K562 (cell line): ENCODE measurements around the gene DPEP1. TPM values are rescaled to one million over a fixed set of nuclear protein-coding genes. Genes with fewer than 3 reads are reported as not detected.

ENCODE experiments used
- CAMTA2 ChIP-seq: fragments of 250-450 bp; sonication (Bioruptor Pico); conservative IDR thresholded peaks from 2 replicates; pipeline ENCODE4 v1.5.1; 2022
- EP400 ChIP-seq: fragments of 450-650 bp; IDR thresholded peaks from 2 replicates; pipeline ENCODE4 v1.6.1; 2017; ENCODE audit warnings: antibody characterized with exemption, mild to moderate bottlenecking, moderate library complexity
- MITF ChIP-seq: IDR thresholded peaks from 2 replicates; pipeline ENCODE4 v1.6.1; 2014; ENCODE audit warnings: antibody characterized with exemption
- MTA1 ChIP-seq: fragments of 450-650 bp; IDR thresholded peaks from 2 replicates; pipeline ENCODE4 v1.6.1; 2017; ENCODE audit warnings: borderline replicate concordance
- NFE2 ChIP-seq: IDR thresholded peaks from 2 replicates; pipeline ENCODE4 v1.6.1; 2014; ENCODE audit warnings: antibody characterized with exemption, low read depth
- NR2F6 ChIP-seq: fragments of 450-650 bp; formaldehyde crosslinking; IDR thresholded peaks from 2 replicates; pipeline ENCODE4 v1.4.0; 2020; ENCODE audit warnings: mild to moderate bottlenecking
- PPARD ChIP-seq: fragments of 250-450 bp; sonication (Bioruptor Pico); IDR thresholded peaks from 2 replicates; pipeline ENCODE4 v1.8.0; 2022; ENCODE audit warnings: inconsistent platforms, mild to moderate bottlenecking, moderate library complexity
- RAD51 ChIP-seq: fragments of 450-650 bp; IDR thresholded peaks from 2 replicates; pipeline ENCODE4 v1.7.1; 2016; ENCODE audit warnings: low read depth, mild to moderate bottlenecking, borderline replicate concordance
- SMAD4 ChIP-seq: fragments of 250-450 bp; sonication (Bioruptor Pico); conservative IDR thresholded peaks from 2 replicates; pipeline ENCODE4 v1.8.0; 2021; ENCODE audit warnings: inconsistent platforms, mild to moderate bottlenecking, moderate library complexity
- SMARCB1 ChIP-seq: IDR thresholded peaks from 2 replicates; pipeline ENCODE4 v1.6.1; 2011; ENCODE audit warnings: improper control_type of control experiment, low read depth; ENCODE audit not compliant: insufficient read length
- SMARCC2 ChIP-seq: fragments of 450-650 bp; IDR thresholded peaks from 2 replicates; pipeline ENCODE4 v1.6.1; 2017; ENCODE audit warnings: antibody characterized with exemption, moderate library complexity, mild to moderate bottlenecking, low read depth
- SP1 ChIP-seq: sonication (generic); formaldehyde crosslinking; IDR thresholded peaks from 2 replicates; pipeline ENCODE4 v1.8.1; 2022; ENCODE audit warnings: mild to moderate bottlenecking, missing genetic modification reagents
- TEAD1 ChIP-seq, 2 experiments: fragments of 450-650 bp in 1 of 2; sonication (generic) in 1 of 2; formaldehyde crosslinking; IDR thresholded peaks; 2 replicates each; pipeline versions ENCODE4 v1.4.0 to v1.8.0; 2020 to 2022; ENCODE audit warnings: mild to moderate bottlenecking in 2 of 2, missing genetic modification reagents in 1 of 2
- TFAP4 ChIP-seq: sonication (generic); formaldehyde crosslinking; IDR thresholded peaks from 2 replicates; pipeline ENCODE4 v1.8.0; 2022; ENCODE audit warnings: missing genetic modification reagents, mild to moderate bottlenecking, moderate library complexity, borderline replicate concordance
- ZBTB1 ChIP-seq: sonication (generic); formaldehyde crosslinking; IDR thresholded peaks from 2 replicates; pipeline ENCODE4 v1.8.1; 2023; ENCODE audit warnings: missing genetic modification reagents, low read depth, mild to moderate bottlenecking, borderline replicate concordance
- ZBTB26 ChIP-seq: fragments of 450-650 bp; formaldehyde crosslinking; IDR thresholded peaks from 2 replicates; pipeline ENCODE4 v1.4.0; 2022; ENCODE audit warnings: missing genetic modification characterization
- ZNF140 ChIP-seq: fragments of 250-450 bp; sonication (Bioruptor Pico); IDR thresholded peaks from 2 replicates; pipeline ENCODE4 v1.8.0; 2021; ENCODE audit warnings: moderate library complexity, mild to moderate bottlenecking, inconsistent platforms
- ZNF277 ChIP-seq: fragments of 250-450 bp; sonication (Bioruptor Pico); IDR thresholded peaks from 2 replicates; pipeline ENCODE4 v1.8.0; 2022; ENCODE audit warnings: inconsistent platforms, mild to moderate bottlenecking, moderate library complexity, borderline replicate concordance
- ZNF57 ChIP-seq: fragments of 450-650 bp; formaldehyde crosslinking; IDR thresholded peaks from 2 replicates; pipeline ENCODE4 v1.4.0; 2020; ENCODE audit warnings: mild to moderate bottlenecking, moderate library complexity
- ZNF583 ChIP-seq: fragments of 250-450 bp; sonication (Bioruptor Pico); IDR thresholded peaks from 2 replicates; pipeline ENCODE4 v1.4.0; 2020
- ZNF655 ChIP-seq: fragments of 250-450 bp; sonication (Bioruptor Pico); IDR thresholded peaks from 2 replicates; pipeline ENCODE4 v1.5.0; 2021
- polyA plus RNA-seq, 8 experiments: library from polyadenylated mRNA; depleted of rRNA in 4 of 8; stranded (reverse) in 5 of 8; unstranded in 3 of 8; fragments of >200 nt; fragmentation: Nextera tagmentation in 2 of 8; fragmentation: Illumina TruSeq in 1 of 8; extraction: Ambion mirVana in 2 of 8; extraction: Trizol in 1 of 8; gene quantifications; 2 replicates each; pipeline versions ENCODE4 v1.2.1 to v1.2.3, GENCODE V29; 2011 to 2014; ENCODE audit warnings: inconsistent platforms in 1 of 8, missing spikeins in 1 of 8
- total RNA-seq, 7 experiments: library from RNA; depleted of rRNA in 6 of 7; stranded (reverse); fragments of >200 nt in 6 of 7; fragmentation: Illumina TruSeq in 2 of 7; extraction: Trizol in 2 of 7; gene quantifications; 2 replicates each; pipeline versions ENCODE4 v1.2.1 to v1.2.3, GENCODE V29; 2011 to 2021; ENCODE audit warnings: low replicate concordance in 1 of 7

Gene DPEP1
- total and polyA plus RNA-seq, 9 of the 15 experiments (the other 6 are each of a cell fraction or from before 2014, with no cell fraction given): 0.14 to 0.31 (median 0.20) TPM; not detected in 6

GRCh38 chr16:89658221-89658879, 44.9 kb downstream of the DPEP1 start (continued):
- TF ChIP-seq ZNF655 (CRISPR knock-in tag): no peak
- TF ChIP-seq ZNF583: 0 out of 2 replicates have a peak, but pooled peaks have one; percentile 57
- TF ChIP-seq RAD51: no peak
- no peak for TF ChIP-seq SMARCB1
- TF ChIP-seq EP400: peak; percentile 1; the same call in 1 of the 2 replicates
- TF ChIP-seq ZNF57 (CRISPR knock-in tag): no peak
- no peak for TF ChIP-seq ZBTB1 (CRISPR knock-in tag)
- no peak for TF ChIP-seq NFE2
- TF ChIP-seq TEAD1 (CRISPR knock-in tag; IDR thresholded peaks at IDR 0.05): no peak
- TF ChIP-seq TFAP4 (CRISPR knock-in tag): 0 out of 2 replicates have a peak, but pooled peaks have one; percentile 8
- no peak for TF ChIP-seq SP1 (CRISPR knock-in tag)
- no peak for TF ChIP-seq NR2F6 (CRISPR knock-in tag)
- TF ChIP-seq MITF: no peak
- TF ChIP-seq MTA1: 0 out of 2 replicates have a peak, but pooled peaks have one; percentile 16
- peak; percentile 44; the same call in 1 of the 2 replicates for TF ChIP-seq ZBTB26 (CRISPR knock-in tag)
- no peak for TF ChIP-seq CAMTA2 (CRISPR knock-in tag)
- no peak for TF ChIP-seq ZNF140 (CRISPR knock-in tag)
- no peak for TF ChIP-seq ZNF277 (CRISPR knock-in tag)
- no peak for TF ChIP-seq PPARD
- no peak for TF ChIP-seq SMARCC2
- 0 out of 2 replicates have a peak, but pooled peaks have one; percentile 7 for TF ChIP-seq SMAD4 (CRISPR knock-in tag)
